Skeletal muscle satellite cell (primary cell): ENCODE results near the gene CCL21.
A peak's percentile ranks its signal among the peaks of the same experiment; 100 is the strongest.

ENCODE experiments used
- H3K27me3 ChIP-seq: 2 replicates; pipeline ENCODE4 v1.7.0; 2013; ENCODE audit warnings: low read length; ENCODE audit not compliant: control insufficient read depth, insufficient read depth
- H3K36me3 ChIP-seq: 2 replicates; pipeline ENCODE4 v1.7.0; 2013; ENCODE audit warnings: mild to moderate bottlenecking, control low read depth, low read length; ENCODE audit not compliant: insufficient read depth
- H3K4me1 ChIP-seq: 2 replicates; pipeline ENCODE4 v1.7.0; 2013; ENCODE audit warnings: low read length; ENCODE audit not compliant: control insufficient read depth, insufficient read depth
- H3K4me2 ChIP-seq: 2 replicates; pipeline ENCODE4 v1.7.0; 2013; ENCODE audit warnings: mild to moderate bottlenecking, low read length
- H3K4me3 ChIP-seq: 2 replicates; pipeline ENCODE4 v1.7.0; 2013; ENCODE audit warnings: low read length
- H3K9ac ChIP-seq: 2 replicates; pipeline ENCODE4 v1.7.0; 2013; ENCODE audit warnings: mild to moderate bottlenecking, low read depth, low read length, moderate library complexity
- H3K9me3 ChIP-seq: replicated peaks from 2 replicates; pipeline ENCODE4 v1.7.0; 2013; ENCODE audit warnings: mild to moderate bottlenecking, control low read depth, low read length

The CCL21 gene

DNA sequence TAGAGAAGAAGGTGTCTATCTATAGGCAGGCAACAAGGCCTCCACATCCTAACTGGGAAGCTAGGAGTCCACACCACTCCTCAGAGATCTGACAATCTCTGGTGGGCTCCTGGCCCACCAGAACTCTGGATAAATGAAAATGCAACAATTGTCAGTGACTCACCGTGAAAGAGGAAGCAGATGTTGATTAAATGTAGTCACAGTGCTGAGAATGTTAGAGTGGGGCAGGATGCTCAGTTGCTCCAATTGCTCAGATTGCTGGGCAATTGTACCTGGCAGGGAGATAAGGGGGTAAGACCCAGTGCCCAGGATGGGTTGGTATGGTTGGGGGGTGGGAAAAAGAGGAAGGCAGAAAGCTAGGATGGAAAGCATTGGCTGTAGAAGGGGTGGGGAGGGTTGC is 23.2 kb downstream of the CCL21 start:
- Histone ChIP-seq H3K4me3 (no peak overlapping the region), H3K27me3 (no peaks in the 10 kb centered on the region), H3K4me2 (no peak overlapping the region), H3K9me3 (no peaks in the 10 kb centered on the region), H3K4me1 (no peaks in the 10 kb centered on the region), H3K36me3 (no peaks in the 10 kb centered on the region), H3K9ac (no peak overlapping the region)

DNA sequence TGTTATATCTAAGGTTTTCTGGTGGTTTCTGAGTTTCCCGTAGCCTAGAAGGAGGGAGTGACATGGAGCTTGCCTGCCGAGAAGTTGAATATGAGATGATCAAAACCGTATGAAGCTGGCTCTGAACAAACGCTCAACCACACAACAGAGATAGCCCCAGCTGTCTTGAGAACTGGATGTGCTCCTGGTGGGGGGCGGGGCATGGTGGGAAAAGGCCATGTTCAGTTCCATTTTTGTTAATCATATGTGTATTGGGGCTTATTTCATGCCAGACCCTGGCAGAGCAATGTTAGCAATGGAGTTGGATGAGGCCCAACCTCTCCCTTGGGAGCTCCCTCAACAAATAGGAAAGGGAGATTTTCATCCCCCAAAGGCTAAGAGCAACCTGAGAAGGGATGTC is 23.7 kb downstream of the CCL21 start:
- H3K36me3 ChIP-seq = no peaks in the 10 kb centered on the region
- H3K9me3 ChIP-seq = no peaks in the 10 kb centered on the region
- no peak overlapping the region for H3K9ac ChIP-seq
- no peaks in the 10 kb centered on the region for H3K27me3 ChIP-seq
- H3K4me2 ChIP-seq = no peak overlapping the region
- no peaks in the 10 kb centered on the region for H3K4me1 ChIP-seq
- H3K4me3 ChIP-seq = no peak overlapping the region

DNA sequence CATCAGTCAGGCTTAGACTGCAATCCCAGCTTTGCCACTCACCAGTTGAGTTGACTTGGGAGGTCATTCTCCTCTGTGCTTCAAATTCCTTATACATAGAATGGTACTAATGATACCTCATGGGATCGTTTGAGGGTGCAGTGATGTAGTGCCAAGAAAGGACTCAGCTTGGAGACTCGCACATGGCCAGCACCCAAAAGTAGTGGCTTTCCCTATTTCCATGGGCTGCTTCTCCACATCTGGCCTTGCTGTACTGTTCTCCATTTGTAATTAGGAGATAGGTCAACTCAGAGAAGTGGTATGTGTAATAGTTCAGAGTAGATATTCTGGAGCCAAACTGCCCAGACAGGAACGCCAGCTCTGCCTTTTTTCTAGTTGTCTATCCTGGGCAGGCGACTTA is 24.3 kb downstream of the CCL21 start:
- Histone ChIP-seq H3K36me3 (no peaks in the 10 kb centered on the region), H3K4me1 (no peaks in the 10 kb centered on the region), H3K27me3 (no peaks in the 10 kb centered on the region), H3K9ac (no peak overlapping the region), H3K4me2 (no peak overlapping the region), H3K9me3 (no peaks in the 10 kb centered on the region), H3K4me3 (no peak overlapping the region)

DNA sequence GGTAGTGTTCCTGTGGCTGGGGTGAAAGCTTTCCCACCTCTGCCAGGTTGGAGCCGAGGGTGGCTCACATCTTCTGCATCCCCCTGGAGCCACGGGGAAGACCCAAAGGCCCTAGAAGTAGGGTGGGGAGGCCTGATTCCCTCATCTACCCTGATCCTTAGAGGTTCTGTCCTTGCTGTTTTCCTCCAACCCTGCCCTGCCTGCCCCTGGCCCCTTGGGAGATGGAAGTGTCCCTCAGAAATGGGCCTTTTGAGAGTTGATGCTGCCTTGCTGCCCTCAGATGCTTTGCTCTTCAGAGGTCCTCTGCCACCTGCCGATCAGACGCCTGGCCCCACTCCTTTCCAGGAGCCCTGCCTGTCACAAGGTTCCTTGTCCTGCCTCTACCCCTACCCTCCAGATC is 25.1 kb downstream of the CCL21 start:
- H3K9me3 ChIP-seq = no peaks in the 10 kb centered on the region
- H3K9ac ChIP-seq = no peak overlapping the region
- H3K4me1 ChIP-seq = no peaks in the 10 kb centered on the region
- no peaks in the 10 kb centered on the region for H3K36me3 ChIP-seq
- no peaks in the 10 kb centered on the region for H3K27me3 ChIP-seq
- H3K4me2 ChIP-seq = no peak overlapping the region
- H3K4me3 ChIP-seq = no peak overlapping the region

DNA sequence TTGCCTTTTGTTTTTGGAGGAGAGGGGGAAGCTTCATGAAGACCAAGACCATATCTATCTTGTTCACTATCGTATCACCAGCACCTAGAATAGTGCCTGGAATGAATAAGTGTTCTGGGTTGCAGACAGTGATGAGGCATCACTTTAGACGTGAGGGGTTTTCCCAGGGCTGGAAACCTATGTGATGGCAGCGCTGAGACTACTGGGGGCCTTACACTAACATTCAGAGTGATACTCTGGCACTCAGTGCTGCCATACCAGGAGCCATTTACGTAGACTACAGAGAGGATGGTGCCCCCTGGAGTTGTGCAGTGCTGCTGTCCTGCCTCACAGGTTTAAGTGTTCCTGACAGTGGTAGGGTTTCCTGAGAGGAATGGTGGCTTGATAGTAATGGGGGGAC is 25.8 kb downstream of the CCL21 start:
- H3K36me3 ChIP-seq = no peaks in the 10 kb centered on the region
- H3K9me3 ChIP-seq = no peaks in the 10 kb centered on the region
- no peaks in the 10 kb centered on the region for H3K4me1 ChIP-seq
- no peak overlapping the region for H3K4me2 ChIP-seq
- H3K27me3 ChIP-seq = no peaks in the 10 kb centered on the region
- H3K9ac ChIP-seq = no peak overlapping the region
- no peak overlapping the region for H3K4me3 ChIP-seq

DNA sequence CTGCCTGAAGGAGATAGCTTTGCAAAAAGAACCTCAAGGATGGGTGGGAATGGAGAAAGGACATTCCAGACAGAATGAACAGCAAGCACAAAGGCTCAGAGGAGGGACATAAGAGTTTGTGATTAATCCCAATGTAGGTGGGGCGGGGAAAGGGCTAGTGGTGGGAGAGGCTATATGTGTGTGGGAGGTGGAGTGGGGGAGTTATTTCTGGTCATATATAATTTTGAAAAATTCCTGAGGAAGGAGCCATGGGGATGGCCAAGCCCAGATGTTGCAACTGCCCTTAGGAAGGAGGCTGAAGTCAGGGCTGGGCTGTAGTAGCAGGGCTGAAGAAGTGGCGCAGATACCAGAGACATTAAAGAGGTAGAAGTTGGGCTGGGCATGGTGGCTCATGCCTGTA is 34.1 kb downstream of the CCL21 start:
- no peak overlapping the region for H3K9ac ChIP-seq
- no peak overlapping the region for H3K4me3 ChIP-seq
- H3K4me2 ChIP-seq = no peak overlapping the region
- H3K9me3 ChIP-seq = no peaks in the 10 kb centered on the region
- no peaks in the 10 kb centered on the region for H3K27me3 ChIP-seq
- no peaks in the 10 kb centered on the region for H3K36me3 ChIP-seq
- no peaks in the 10 kb centered on the region for H3K4me1 ChIP-seq

DNA sequence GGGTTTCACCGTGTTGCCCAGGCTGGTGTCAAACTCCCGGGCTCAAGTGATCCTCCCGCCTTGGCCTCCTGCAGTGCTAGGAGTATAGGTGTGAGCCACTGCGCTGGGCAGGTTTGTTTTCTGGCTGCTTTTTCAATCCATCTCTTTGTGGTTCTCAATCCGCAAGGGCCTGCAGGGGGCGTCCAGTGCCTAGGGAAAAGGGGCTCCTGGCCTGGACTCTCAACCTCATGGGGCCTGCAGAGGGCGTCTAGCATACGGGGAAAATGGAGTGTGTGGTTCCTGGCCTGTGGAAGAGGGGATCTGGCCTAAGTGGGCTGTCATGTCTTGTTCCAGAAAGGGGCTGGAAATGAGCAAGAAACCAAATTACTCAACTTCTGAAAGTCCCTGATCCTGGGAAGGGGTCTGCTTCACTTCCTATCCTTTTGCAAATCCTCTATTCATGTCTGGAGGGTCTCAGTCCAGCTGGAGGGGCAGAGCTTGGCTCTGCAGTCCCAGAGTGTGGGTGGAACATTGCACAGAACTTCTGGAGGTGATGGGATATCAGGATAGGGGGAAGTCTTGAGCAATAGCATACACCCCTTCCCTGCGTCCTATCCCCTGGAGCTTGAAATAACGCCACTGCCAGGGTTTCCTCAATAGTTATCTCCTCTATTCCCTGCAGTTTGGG is 34.8 kb downstream of the CCL21 start:
- no peak overlapping the region for H3K9ac ChIP-seq
- H3K4me2 ChIP-seq = no peak overlapping the region
- H3K9me3 ChIP-seq = no peaks in the 10 kb centered on the region
- no peak overlapping the region for H3K4me3 ChIP-seq
- no peaks in the 10 kb centered on the region for H3K36me3 ChIP-seq
- H3K27me3 ChIP-seq = no peaks in the 10 kb centered on the region
- no peaks in the 10 kb centered on the region for H3K4me1 ChIP-seq

DNA sequence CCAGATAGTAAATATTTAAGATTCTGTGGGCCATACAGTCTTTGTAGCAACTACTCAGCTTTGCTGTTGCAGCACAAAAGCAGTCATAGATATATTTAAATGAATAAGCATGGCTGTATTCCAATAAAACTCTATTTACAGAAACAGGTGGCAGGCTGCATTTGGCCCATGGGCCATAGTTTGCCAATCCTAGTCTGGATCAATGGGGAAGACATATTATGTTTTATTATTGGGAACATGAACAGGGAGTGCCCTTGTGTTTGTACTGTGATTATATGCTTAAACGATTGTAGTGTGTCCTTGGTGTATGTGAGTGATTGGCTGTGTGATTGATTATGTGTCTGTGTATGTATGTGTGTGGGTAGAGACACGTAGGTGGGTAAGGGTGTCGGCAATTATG is 35.5 kb downstream of the CCL21 start:
- no peak overlapping the region for H3K4me2 ChIP-seq
- H3K27me3 ChIP-seq = no peaks in the 10 kb centered on the region
- no peak overlapping the region for H3K9ac ChIP-seq
- peaks cover 3% of the 10 kb centered on the region for H3K36me3 ChIP-seq
- no peaks in the 10 kb centered on the region for H3K4me1 ChIP-seq
- H3K4me3 ChIP-seq = no peak overlapping the region
- H3K9me3 ChIP-seq = no peaks in the 10 kb centered on the region

DNA sequence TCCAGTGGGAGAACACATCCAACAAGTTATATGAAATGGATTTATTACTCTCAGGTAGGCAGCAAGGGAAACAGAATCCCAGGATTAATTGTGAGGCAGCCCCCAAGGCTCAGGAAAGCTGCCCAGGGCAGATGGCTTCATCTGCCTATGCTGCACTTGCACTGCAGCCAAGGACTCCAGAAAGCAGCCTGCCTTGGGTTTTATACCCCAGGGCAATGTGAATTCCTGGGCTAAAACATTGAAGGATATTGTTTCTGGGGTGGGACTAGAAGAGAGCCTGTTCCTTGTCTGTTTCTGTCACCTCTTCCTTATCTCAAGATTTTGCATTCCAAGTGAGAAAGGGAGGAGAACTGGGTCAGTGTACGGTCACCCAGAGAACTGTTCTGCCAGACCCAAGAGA is 38.6 kb downstream of the CCL21 start:
- no peak overlapping the region for H3K9ac ChIP-seq
- no peaks in the 10 kb centered on the region for H3K9me3 ChIP-seq
- no peaks in the 10 kb centered on the region for H3K4me1 ChIP-seq
- H3K36me3 ChIP-seq = peaks cover 11% of the 10 kb centered on the region
- no peak overlapping the region for H3K4me3 ChIP-seq
- H3K4me2 ChIP-seq = no peak overlapping the region
- no peaks in the 10 kb centered on the region for H3K27me3 ChIP-seq

DNA sequence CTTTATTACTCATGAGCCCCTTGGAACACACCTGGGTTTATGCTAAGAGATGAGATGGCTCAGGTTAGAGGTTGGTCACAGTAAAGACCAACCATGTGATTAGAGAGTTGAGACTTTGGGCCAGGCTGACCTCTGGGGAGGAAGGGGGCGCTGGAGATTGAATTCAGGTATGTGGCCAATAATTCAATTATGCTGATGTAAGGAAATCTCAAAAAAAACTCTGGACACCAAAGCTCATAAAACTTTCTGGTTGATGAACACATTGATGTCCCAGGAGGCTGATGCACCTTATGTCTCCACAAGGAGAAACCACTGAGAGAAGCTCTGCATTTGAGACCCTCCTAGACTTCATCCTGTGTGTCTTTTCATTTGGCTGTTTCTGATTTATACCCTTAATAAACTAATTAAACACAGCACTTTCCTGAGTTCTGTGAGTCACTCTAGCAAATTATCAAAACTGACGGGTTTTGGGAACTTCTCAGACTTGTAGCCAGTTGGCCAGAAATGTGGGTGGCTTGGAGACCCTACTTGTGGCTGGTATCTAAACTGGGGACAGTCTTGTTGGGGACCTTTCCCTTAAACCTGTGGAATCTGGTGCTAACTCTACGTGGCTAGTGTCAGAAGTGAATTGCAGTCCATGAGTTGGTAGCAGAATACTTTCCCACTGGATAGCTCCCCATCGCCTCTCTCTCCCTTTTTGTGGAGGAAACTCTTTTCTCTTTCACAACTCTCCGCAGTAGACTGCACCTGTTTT is 40.0 kb downstream of the CCL21 start:
- Histone ChIP-seq H3K4me1 (no peaks in the 10 kb centered on the region), H3K9ac (no peak overlapping the region), H3K4me2 (no peak overlapping the region), H3K9me3 (no peaks in the 10 kb centered on the region), H3K4me3 (no peak overlapping the region), H3K36me3 (peaks cover 11% of the 10 kb centered on the region), H3K27me3 (no peaks in the 10 kb centered on the region)

DNA sequence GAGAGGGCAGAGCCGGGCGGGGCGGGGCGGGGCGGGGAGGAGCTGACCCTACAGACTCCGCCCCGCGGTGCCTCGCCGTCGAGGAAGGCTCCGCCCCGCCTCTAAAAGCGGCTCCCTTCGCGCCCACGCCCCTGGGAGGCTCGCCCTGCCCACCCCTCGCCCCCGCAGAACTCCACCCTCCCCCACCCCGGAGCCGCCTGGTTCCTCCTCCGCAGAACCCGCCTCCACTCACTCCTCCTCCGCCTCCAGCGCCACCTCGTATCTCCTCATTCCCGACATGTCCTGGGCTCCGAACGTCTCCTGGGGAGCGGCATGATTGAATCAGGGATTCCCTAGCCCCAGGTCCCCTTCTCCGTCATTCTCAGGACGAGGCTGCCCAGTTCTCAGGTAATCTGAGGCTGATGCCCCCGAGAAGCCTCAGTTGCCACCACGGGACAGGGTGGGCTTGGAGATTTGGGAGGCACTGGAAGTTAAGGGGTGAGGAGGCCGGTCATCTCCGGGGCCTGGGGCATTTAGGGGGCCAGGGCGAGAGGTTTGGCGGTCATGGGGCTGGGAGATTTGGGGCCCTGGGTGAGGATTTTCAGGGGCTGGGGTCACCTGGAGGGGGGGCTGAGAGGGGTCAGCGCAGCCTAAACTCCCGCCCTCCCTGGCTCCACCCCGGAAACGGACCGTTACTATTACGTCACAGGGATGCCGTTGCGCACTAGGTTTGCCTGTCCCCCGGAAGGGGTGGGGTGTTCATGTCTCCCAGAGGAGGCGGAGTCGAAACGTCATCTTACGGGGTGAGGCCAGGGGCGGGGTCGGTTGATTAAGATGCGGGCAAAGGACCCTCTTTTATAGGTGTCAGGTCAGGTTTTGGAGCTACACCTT is 44.3 kb downstream of the CCL21 start:
- Histone ChIP-seq H3K4me2 (peak overlapping the region; percentile 95), H3K9ac (peak overlapping the region; percentile 94), H3K27me3 (no peaks in the 10 kb centered on the region), H3K9me3 (no peaks in the 10 kb centered on the region), H3K36me3 (peaks cover 11% of the 10 kb centered on the region), H3K4me1 (peaks cover 6% of the 10 kb centered on the region), H3K4me3 (peak overlapping the region; percentile 86)
